Measurements from ENCODE around the gene CNTN1. TPM values are rescaled to one million over a fixed set of nuclear protein-coding genes. Genes with fewer than 3 reads are reported as not detected.

CNTN1 gene
- total RNA-seq, 2 experiments from 2014 or later: not detected

GRCh38 chr12:40832668-40833067 lies 140.4 kb downstream of the CNTN1 start:
- H3K27ac Mint-ChIP-seq: no peak overlapping the region
- no peak overlapping the region for H3K4me3 Mint-ChIP-seq
- H3K27me3 Mint-ChIP-seq: no peaks in the 10 kb centered on the region
- no peaks in the 10 kb centered on the region for H3K36me3 Mint-ChIP-seq
- H3K9me3 Mint-ChIP-seq: no peaks in the 10 kb centered on the region
- no peak for DNase-seq
- H3K4me1 Mint-ChIP-seq: no peaks in the 10 kb centered on the region

- Mint-ChIP-seq H3K36me3 (no peaks in the 10 kb centered on the region), H3K9me3 (peaks cover 4% of the 10 kb centered on the region), H3K27ac (no peak overlapping the region), H3K27me3 (no peaks in the 10 kb centered on the region), H3K4me1 (no peaks in the 10 kb centered on the region), H3K4me3 (no peak overlapping the region)
- DNase-seq: no peak
These were observed 141.6 kb downstream of the CNTN1 start for GRCh38 chr12:40833818-40834217.

- DNase-seq: no peak
- no peaks in the 10 kb centered on the region for H3K27me3 Mint-ChIP-seq
- no peak overlapping the region for H3K27ac Mint-ChIP-seq
- H3K36me3 Mint-ChIP-seq: no peaks in the 10 kb centered on the region
- peaks cover 4% of the 10 kb centered on the region for H3K9me3 Mint-ChIP-seq
- H3K4me1 Mint-ChIP-seq: no peaks in the 10 kb centered on the region
- H3K4me3 Mint-ChIP-seq: no peak overlapping the region
These were observed 142.1 kb downstream of the CNTN1 start for GRCh38 chr12:40834321-40834720.

- Mint-ChIP-seq H3K36me3 (no peaks in the 10 kb centered on the region), H3K4me3 (no peak overlapping the region), H3K4me1 (no peaks in the 10 kb centered on the region), H3K27me3 (no peaks in the 10 kb centered on the region), H3K27ac (no peak overlapping the region), H3K9me3 (peaks cover 7% of the 10 kb centered on the region)
- no peak for DNase-seq
These were observed 145.7 kb downstream of the CNTN1 start for GRCh38 chr12:40837891-40838429.

GRCh38 chr12:40843495-40843894 lies 151.3 kb downstream of the CNTN1 start:
- Mint-ChIP-seq H3K4me1 (no peaks in the 10 kb centered on the region), H3K4me3 (no peak overlapping the region)
- no peak for DNase-seq

GRCh38 chr12:40853221-40853620 lies 161.0 kb downstream of the CNTN1 start:
- Mint-ChIP-seq H3K9me3 (no peaks in the 10 kb centered on the region), H3K4me1 (no peaks in the 10 kb centered on the region), H3K27ac (no peak overlapping the region), H3K27me3 (no peaks in the 10 kb centered on the region), H3K4me3 (no peak overlapping the region), H3K36me3 (no peaks in the 10 kb centered on the region)
- DNase-seq: no peak

More at GRCh38 chr12:40843495-40843894, 151.3 kb downstream of the CNTN1 start:
- Mint-ChIP-seq H3K27me3 (no peaks in the 10 kb centered on the region), H3K9me3 (peaks cover 6% of the 10 kb centered on the region), H3K27ac (no peak overlapping the region), H3K36me3 (no peaks in the 10 kb centered on the region)

- H3K9me3 Mint-ChIP-seq: no peaks in the 10 kb centered on the region
- no peak overlapping the region for H3K4me3 Mint-ChIP-seq
- no peaks in the 10 kb centered on the region for H3K36me3 Mint-ChIP-seq
- no peaks in the 10 kb centered on the region for H3K27me3 Mint-ChIP-seq
- no peak for DNase-seq
- H3K4me1 Mint-ChIP-seq: no peaks in the 10 kb centered on the region
- H3K27ac Mint-ChIP-seq: no peak overlapping the region
These were observed 162.4 kb downstream of the CNTN1 start for GRCh38 chr12:40854604-40855003.

GRCh38 chr12:40864891-40865290 lies 172.7 kb downstream of the CNTN1 start:
- Mint-ChIP-seq H3K9me3 (peaks cover 1% of the 10 kb centered on the region), H3K4me3 (no peak overlapping the region), H3K27me3 (no peaks in the 10 kb centered on the region), H3K36me3 (no peaks in the 10 kb centered on the region), H3K27ac (no peak overlapping the region), H3K4me1 (no peaks in the 10 kb centered on the region)
- no peak for DNase-seq

- H3K27me3 Mint-ChIP-seq: no peaks in the 10 kb centered on the region
- H3K27ac Mint-ChIP-seq: no peak overlapping the region
- H3K4me3 Mint-ChIP-seq: no peak overlapping the region
- no peaks in the 10 kb centered on the region for H3K36me3 Mint-ChIP-seq
- no peak for DNase-seq
- peaks cover 2% of the 10 kb centered on the region for H3K9me3 Mint-ChIP-seq
- H3K4me1 Mint-ChIP-seq: no peaks in the 10 kb centered on the region
These were observed 178.7 kb downstream of the CNTN1 start for GRCh38 chr12:40870981-40871380.

- Mint-ChIP-seq H3K27ac (no peak overlapping the region), H3K27me3 (no peaks in the 10 kb centered on the region), H3K4me3 (no peak overlapping the region), H3K4me1 (no peaks in the 10 kb centered on the region), H3K9me3 (peaks cover 2% of the 10 kb centered on the region), H3K36me3 (no peaks in the 10 kb centered on the region)
- DNase-seq: no peak
These were observed 182.6 kb downstream of the CNTN1 start for GRCh38 chr12:40874868-40875267.

GRCh38 chr12:40889329-40889728 lies 197.1 kb downstream of the CNTN1 start:
- Mint-ChIP-seq H3K9me3 (peaks cover 4% of the 10 kb centered on the region), H3K27me3 (no peaks in the 10 kb centered on the region), H3K36me3 (no peaks in the 10 kb centered on the region), H3K4me3 (no peak overlapping the region), H3K4me1 (no peaks in the 10 kb centered on the region), H3K27ac (no peak overlapping the region)
- no peak for DNase-seq

- H3K27me3 Mint-ChIP-seq: no peaks in the 10 kb centered on the region
- no peak overlapping the region for H3K4me3 Mint-ChIP-seq
- no peaks in the 10 kb centered on the region for H3K4me1 Mint-ChIP-seq
- peaks cover 2% of the 10 kb centered on the region for H3K9me3 Mint-ChIP-seq
- H3K36me3 Mint-ChIP-seq: no peaks in the 10 kb centered on the region
- DNase-seq: no peak
- no peak overlapping the region for H3K27ac Mint-ChIP-seq
These were observed 200.3 kb downstream of the CNTN1 start for GRCh38 chr12:40892528-40892927.

- Mint-ChIP-seq H3K4me1 (no peaks in the 10 kb centered on the region), H3K9me3 (no peaks in the 10 kb centered on the region), H3K36me3 (no peaks in the 10 kb centered on the region), H3K27ac (no peak overlapping the region), H3K4me3 (no peak overlapping the region), H3K27me3 (no peaks in the 10 kb centered on the region)
- no peak for DNase-seq
These were observed 206.3 kb downstream of the CNTN1 start for GRCh38 chr12:40898505-40898904.

GRCh38 chr12:40903040-40903439 lies 210.8 kb downstream of the CNTN1 start:
- DNase-seq: no peak
- no peak overlapping the region for H3K27ac Mint-ChIP-seq
- H3K36me3 Mint-ChIP-seq: no peaks in the 10 kb centered on the region

GRCh38 chr12:40907115-40907527 lies 214.9 kb downstream of the CNTN1 start:
- Mint-ChIP-seq H3K36me3 (no peaks in the 10 kb centered on the region), H3K4me1 (no peaks in the 10 kb centered on the region), H3K9me3 (no peaks in the 10 kb centered on the region), H3K27ac (no peak overlapping the region), H3K27me3 (no peaks in the 10 kb centered on the region), H3K4me3 (no peak overlapping the region)
- DNase-seq: no peak

More at GRCh38 chr12:40903040-40903439, 210.8 kb downstream of the CNTN1 start:
- H3K27me3 Mint-ChIP-seq: no peaks in the 10 kb centered on the region
- H3K9me3 Mint-ChIP-seq: no peaks in the 10 kb centered on the region
- H3K4me3 Mint-ChIP-seq: no peak overlapping the region
- H3K4me1 Mint-ChIP-seq: no peaks in the 10 kb centered on the region

GRCh38 chr12:40911676-40912075 lies 219.4 kb downstream of the CNTN1 start:
- Mint-ChIP-seq H3K9me3 (no peaks in the 10 kb centered on the region), H3K36me3 (no peaks in the 10 kb centered on the region), H3K4me1 (no peaks in the 10 kb centered on the region), H3K27me3 (no peaks in the 10 kb centered on the region), H3K4me3 (no peak overlapping the region), H3K27ac (no peak overlapping the region)
- DNase-seq: no peak

Data from activated naive CD8-positive, alpha-beta T cell treated with anti-CD3 and anti-CD28 coated beads for 36 hours (primary cell).